Fibroblast of lung (primary cell): ENCODE data around the gene ANKRD28.

Source experiments
- CTCF ChIP-seq, 2 donors: IDR thresholded peaks in 1 of 2; conservative IDR thresholded peaks in 1 of 2; 1 replicate in 1 of 2; 2 replicates in 1 of 2; pipeline ENCODE4 v1.5.1; 2011 to 2012; ENCODE audit warnings: low read length in 2 of 2, control low read depth in 1 of 2, inconsistent platforms in 1 of 2, low read depth in 1 of 2, mild to moderate bottlenecking in 1 of 2
- EZH2 ChIP-seq: IDR thresholded peaks from 2 replicates; pipeline ENCODE4 v1.5.1; 2012; ENCODE audit warnings: low read length, control low read depth, mild to moderate bottlenecking; ENCODE audit errors: missing control alignments

DNA sequence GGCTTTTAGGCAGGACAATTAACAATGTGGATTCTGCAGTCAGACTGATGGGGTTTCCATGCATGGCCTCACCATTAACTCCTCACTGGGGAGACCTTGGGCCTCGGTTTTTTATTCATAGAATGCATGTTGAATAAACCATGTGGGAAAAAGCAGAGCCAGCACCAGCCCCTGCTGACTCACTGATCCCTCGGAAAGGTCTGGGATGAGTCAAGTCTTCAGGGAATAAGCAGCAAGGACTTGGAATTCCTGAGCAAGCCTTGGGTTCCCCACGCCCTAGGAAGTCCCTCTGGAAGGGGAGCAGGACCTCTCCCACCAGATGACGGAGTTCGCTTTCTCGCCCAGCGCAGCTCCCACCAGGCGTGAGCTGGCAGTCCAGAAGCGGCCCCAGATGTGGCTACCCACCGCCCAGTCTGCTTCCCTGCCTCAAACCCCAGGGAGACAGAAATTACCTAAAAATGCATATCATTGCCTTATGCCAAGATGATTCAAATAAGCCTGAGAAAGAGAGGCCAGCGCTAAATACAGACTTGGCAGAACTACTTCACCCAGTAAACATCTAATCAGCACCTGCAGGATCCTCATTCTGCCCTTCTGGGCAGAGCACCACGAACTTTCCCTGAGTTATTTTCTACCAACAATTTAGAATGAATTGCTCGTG is 150.8 kb downstream of the ANKRD28 start:
- no peak for TF ChIP-seq CTCF (conservative IDR thresholded peaks at IDR 0.05 in 1 of 2, IDR thresholded peaks at IDR 0.05 in 1 of 2; ENCODE audit: low read depth in 1 of 2, low read length in 2 of 2)
- no peak for TF ChIP-seq EZH2
